HepG2 (cell line): Measurements from ENCODE around the gene NHERF2. TPM values are rescaled to one million over a fixed set of nuclear protein-coding genes. Genes with fewer than 3 reads are reported as not detected.

Source experiments
- AKAP8 ChIP-seq: sonication (generic); formaldehyde crosslinking; IDR thresholded peaks from 2 replicates; pipeline ENCODE4 v1.5.1; 2020; ENCODE audit warnings: mild to moderate bottlenecking, missing genetic modification reagents
- ARNT ChIP-seq: fragments of 450-650 bp; IDR thresholded peaks from 2 replicates; pipeline ENCODE4 v1.6.1; 2017
- CEBPG ChIP-seq: IDR thresholded peaks from 2 replicates; pipeline ENCODE4 v1.6.1; 2016
- HDAC1 ChIP-seq: sonication (generic); formaldehyde crosslinking; IDR thresholded peaks from 2 replicates; pipeline ENCODE4 v1.5.1; 2020; ENCODE audit warnings: mild to moderate bottlenecking, missing genetic modification reagents
- HNRNPK ChIP-seq: fragments of 200-400 bp; formaldehyde crosslinking; IDR thresholded peaks from 2 replicates; pipeline ENCODE4 v1.6.1; 2018; ENCODE audit warnings: low read length, low read depth, moderate library complexity, mild to moderate bottlenecking; ENCODE audit not compliant: poor library complexity, severe bottlenecking
- JUND ChIP-seq: sonication (generic); formaldehyde crosslinking; IDR thresholded peaks from 2 replicates; pipeline ENCODE4 v1.8.0; 2022; ENCODE audit warnings: mild to moderate bottlenecking, missing genetic modification reagents
- KDM3A ChIP-seq: IDR thresholded peaks from 2 replicates; pipeline ENCODE4 v1.6.1; 2018; ENCODE audit warnings: low read depth, missing compliant biosample characterization
- NFE2L2 ChIP-seq: fragments of 150-350 bp; IDR thresholded peaks from 2 replicates; pipeline ENCODE4 v1.6.1; 2014; ENCODE audit warnings: low read length
- NFKB2 ChIP-seq: sonication (generic); formaldehyde crosslinking; IDR thresholded peaks from 2 replicates; pipeline ENCODE4 v1.4.0; 2020; ENCODE audit warnings: missing genetic modification reagents, borderline replicate concordance
- RELA ChIP-seq: sonication (generic); formaldehyde crosslinking; IDR thresholded peaks from 2 replicates; pipeline ENCODE4 v1.4.0; 2020; ENCODE audit warnings: missing genetic modification reagents
- SRF ChIP-seq: IDR thresholded peaks from 2 replicates; pipeline ENCODE4 v1.6.1; 2011; ENCODE audit warnings: mild to moderate bottlenecking, low read depth, low read length, moderate library complexity
- STAT6 ChIP-seq: sonication (generic); formaldehyde crosslinking; IDR thresholded peaks from 2 replicates; pipeline ENCODE4 v1.4.0; 2020; ENCODE audit warnings: missing genetic modification reagents, mild to moderate bottlenecking, borderline replicate concordance
- TARDBP ChIP-seq: sonication (generic); formaldehyde crosslinking; IDR thresholded peaks from 2 replicates; pipeline ENCODE4 v1.8.0; 2022; ENCODE audit warnings: mild to moderate bottlenecking, missing genetic modification reagents
- ZFP62 ChIP-seq: sonication (generic); formaldehyde crosslinking; IDR thresholded peaks from 2 replicates; pipeline ENCODE4 v1.4.0; 2020; ENCODE audit warnings: missing genetic modification reagents
- ZKSCAN1 ChIP-seq: fragments of 150-350 bp; IDR thresholded peaks from 2 replicates; pipeline ENCODE4 v1.6.1; 2014; ENCODE audit warnings: low read length
- ZMAT5 ChIP-seq: sonication (generic); formaldehyde crosslinking; IDR thresholded peaks from 2 replicates; pipeline ENCODE4 v1.5.0; 2020; ENCODE audit warnings: mild to moderate bottlenecking, low read depth, missing genetic modification reagents, borderline replicate concordance
- ZNF225 ChIP-seq: sonication (generic); formaldehyde crosslinking; IDR thresholded peaks from 2 replicates; pipeline ENCODE4 v1.4.0; 2020; ENCODE audit warnings: mild to moderate bottlenecking, missing genetic modification reagents
- ZNF264 ChIP-seq: sonication (generic); formaldehyde crosslinking; IDR thresholded peaks from 2 replicates; pipeline ENCODE4 v1.4.0; 2020; ENCODE audit warnings: missing genetic modification reagents
- ZNF296 ChIP-seq: sonication (generic); formaldehyde crosslinking; conservative IDR thresholded peaks from 2 replicates; pipeline ENCODE4 v1.5.0; 2020; ENCODE audit warnings: mild to moderate bottlenecking, missing genetic modification reagents
- ZNF460 ChIP-seq: sonication (generic); formaldehyde crosslinking; IDR thresholded peaks from 2 replicates; pipeline ENCODE4 v1.5.1; 2020; ENCODE audit warnings: missing genetic modification reagents, mild to moderate bottlenecking, borderline replicate concordance
- ZNF619 ChIP-seq: sonication (generic); formaldehyde crosslinking; IDR thresholded peaks from 2 replicates; pipeline ENCODE4 v1.4.0; 2020; ENCODE audit warnings: mild to moderate bottlenecking, missing genetic modification reagents
- ZNF839 ChIP-seq: sonication (generic); formaldehyde crosslinking; IDR thresholded peaks from 2 replicates; pipeline ENCODE4 v1.4.0; 2020; ENCODE audit warnings: missing genetic modification reagents, mild to moderate bottlenecking, borderline replicate concordance
- ZNF883 ChIP-seq: sonication (generic); formaldehyde crosslinking; IDR thresholded peaks from 2 replicates; pipeline ENCODE4 v1.5.1; 2020; ENCODE audit warnings: mild to moderate bottlenecking, missing genetic modification reagents; ENCODE audit errors: not compliant biosample characterization
- ZSCAN9 ChIP-seq: IDR thresholded peaks from 2 replicates; pipeline ENCODE4 v1.6.1; 2016; ENCODE audit warnings: borderline replicate concordance
- polyA plus RNA-seq, 8 experiments: library from polyadenylated mRNA; depleted of rRNA in 3 of 8; stranded (reverse) in 7 of 8; unstranded in 1 of 8; fragments of >200 nt; fragmentation: Illumina TruSeq in 4 of 8; extraction: Trizol in 4 of 8; gene quantifications; 2 replicates each; pipeline versions ENCODE4 v1.2.1 to v1.2.3, GENCODE V29; 2011 to 2016; ENCODE audit warnings: low read depth in 4 of 8, missing spikeins in 1 of 8, mixed read lengths in 1 of 8; ENCODE audit not compliant: insufficient read depth in 1 of 8
- total RNA-seq, 5 experiments: library from RNA; depleted of rRNA; stranded (reverse); fragments of >200 nt; fragmentation: Illumina TruSeq; extraction: Trizol; gene quantifications; 2 replicates each; pipeline ENCODE4 v1.2.3, GENCODE V29; 2016; ENCODE audit warnings: low read depth in 1 of 5
- TF ChIP-seq, protein P1 (sequence below): IDR thresholded peaks from 2 replicates; pipeline ENCODE4 v1.6.1; 2016; ENCODE audit warnings: missing biosample characterization, missing genetic modification reagents, low read depth
- TF ChIP-seq, protein P2 (sequence below): sonication (generic); formaldehyde crosslinking; IDR thresholded peaks from 2 replicates; pipeline ENCODE4 v1.4.0; 2020; ENCODE audit warnings: missing genetic modification reagents, borderline replicate concordance

The NHERF2 gene
- total and polyA plus RNA-seq, 2 of the 13 experiments (the other 11 are each of a cell fraction or from before 2014, with no cell fraction given), result 23.7 to 39.3 TPM

DNA sequence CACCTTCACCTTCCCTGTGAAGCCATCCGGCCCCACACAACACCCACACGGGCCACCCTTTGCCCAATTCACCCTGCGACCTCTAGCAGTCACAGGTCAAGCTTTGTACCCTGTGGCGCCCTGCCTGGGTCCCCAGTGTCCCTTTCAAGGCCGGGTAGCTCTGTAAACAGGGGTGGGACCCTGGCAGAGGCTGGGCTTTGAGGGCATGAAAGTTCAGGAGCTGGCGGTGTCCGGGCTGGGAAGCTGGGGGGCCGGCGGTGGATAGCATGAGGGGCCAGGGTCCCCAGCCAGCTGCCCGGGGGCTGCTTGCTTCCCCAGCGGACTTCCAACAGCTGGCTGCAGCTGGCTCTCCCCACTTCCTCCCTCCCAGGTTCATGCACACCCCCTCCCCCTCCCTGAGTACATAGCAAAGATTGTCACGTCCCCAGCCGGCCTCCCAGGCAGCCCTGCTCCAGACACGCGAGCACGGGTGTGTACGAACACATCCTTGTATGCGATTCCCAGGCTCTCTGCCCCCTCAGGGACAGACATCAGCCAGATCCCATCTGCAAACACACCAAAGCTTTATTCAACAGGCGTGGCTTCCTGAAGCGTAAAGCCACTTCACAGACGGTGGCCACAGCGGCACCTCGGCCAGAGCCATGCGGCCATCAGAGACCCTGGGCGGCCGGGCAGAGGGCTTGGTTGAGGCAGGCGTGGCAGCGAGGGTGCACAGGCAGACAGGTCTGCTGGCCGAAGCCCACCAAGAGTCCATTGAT is 12.8 kb downstream of the NHERF2 start (continued):
- TF ChIP-seq ZNF264 (CRISPR knock-in tag) (0 out of 2 replicates have a peak, but pooled peaks have one; percentile 27), ZNF225 (CRISPR knock-in tag) (no peak), HNRNPK (peak; percentile 44), JUND (no peak), HDAC1 (CRISPR knock-in tag) (peak; percentile 85), KDM3A (CRISPR knock-in tag) (no peak), ZSCAN9 (peak; percentile 48; the same call in 1 of the 2 replicates), AKAP8 (peak; percentile 81), ZNF296 (CRISPR knock-in tag) (no peak), NFKB2 (CRISPR knock-in tag) (no peak; the same call in 1 of the 2 replicates), ZNF619 (CRISPR knock-in tag) (no peak; the same call in 1 of the 2 replicates), ZKSCAN1 (no peak), ARNT (no peak), ZMAT5 (CRISPR knock-in tag) (no peak), ZNF839 (no peak), RELA (CRISPR knock-in tag) (no peak), TARDBP (CRISPR knock-in tag) (peak; percentile 83), ZFP62 (CRISPR knock-in tag) (no peak), STAT6 (peak; percentile 51; the same call in 1 of the 2 replicates), ZNF460 (no peak; the same call in 1 of the 2 replicates), CEBPG (0 out of 2 replicates have a peak, but pooled peaks have one; percentile 5), SRF (no peak), NFE2L2 (no peak), ZNF883 (CRISPR knock-in tag) (peak; percentile 4)
- TF ChIP-seq, protein P1, sequence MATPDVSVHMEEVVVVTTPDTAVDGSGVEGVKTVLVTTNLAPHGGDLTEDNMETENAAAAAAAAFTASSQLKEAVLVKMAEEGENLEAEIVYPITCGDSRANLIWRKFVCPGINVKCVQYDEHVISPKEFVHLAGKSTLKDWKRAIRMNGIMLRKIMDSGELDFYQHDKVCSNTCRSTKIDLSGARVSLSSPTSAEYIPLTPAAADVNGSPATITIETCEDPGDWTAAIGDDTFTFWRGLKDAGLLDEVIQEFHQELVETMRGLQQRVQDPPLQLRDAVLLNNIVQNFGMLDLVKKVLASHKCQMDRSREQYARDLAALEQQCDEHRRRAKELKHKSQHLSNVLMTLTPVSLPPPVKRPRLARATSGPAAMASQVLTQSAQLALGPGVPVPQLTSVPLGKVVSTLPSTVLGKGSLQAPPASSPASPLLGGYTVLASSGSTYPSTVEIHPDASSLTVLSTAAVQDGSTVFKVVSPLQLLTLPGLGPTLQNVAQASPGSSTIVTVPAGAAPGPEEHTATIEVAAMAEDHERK, result no peak
- TF ChIP-seq, protein P2, sequence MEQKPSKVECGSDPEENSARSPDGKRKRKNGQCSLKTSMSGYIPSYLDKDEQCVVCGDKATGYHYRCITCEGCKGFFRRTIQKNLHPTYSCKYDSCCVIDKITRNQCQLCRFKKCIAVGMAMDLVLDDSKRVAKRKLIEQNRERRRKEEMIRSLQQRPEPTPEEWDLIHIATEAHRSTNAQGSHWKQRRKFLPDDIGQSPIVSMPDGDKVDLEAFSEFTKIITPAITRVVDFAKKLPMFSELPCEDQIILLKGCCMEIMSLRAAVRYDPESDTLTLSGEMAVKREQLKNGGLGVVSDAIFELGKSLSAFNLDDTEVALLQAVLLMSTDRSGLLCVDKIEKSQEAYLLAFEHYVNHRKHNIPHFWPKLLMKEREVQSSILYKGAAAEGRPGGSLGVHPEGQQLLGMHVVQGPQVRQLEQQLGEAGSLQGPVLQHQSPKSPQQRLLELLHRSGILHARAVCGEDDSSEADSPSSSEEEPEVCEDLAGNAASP (CRISPR knock-in tag), result peak; percentile 65; the same call in 1 of the 2 replicates
